Stimulated activated memory B cell treated with anti-CD40 and anti-IgM and Interleukin-4, amounts not matched to agents 10 μg/mL and 1 μg/mL and 100 μg/mL, for 72 hours (primary cell): ENCODE measurements around the gene SNCG.
A peak's percentile ranks its signal among the peaks of the same experiment; 100 is the strongest.

Experiments used
- ATAC-seq: fragments of 150-1000 bp; cut with Tn5 transposase; 2 replicates; pipeline ENCODE4 v1.10.0; 2021
- H3K27ac Mint-ChIP-seq: one replicate; pipeline ENCODE4 v1.8.0; 2022; ENCODE audit warnings: mild to moderate bottlenecking, mixed read lengths
- H3K27me3 Mint-ChIP-seq: one replicate; pipeline ENCODE4 v1.8.0; 2022; ENCODE audit warnings: mixed read lengths
- H3K36me3 Mint-ChIP-seq: one replicate; pipeline ENCODE4 v1.8.0; 2022; ENCODE audit warnings: mixed read lengths
- H3K4me1 Mint-ChIP-seq: one replicate; pipeline ENCODE4 v1.8.0; 2022; ENCODE audit warnings: mixed read lengths
- H3K4me3 Mint-ChIP-seq: one replicate; pipeline ENCODE4 v1.8.0; 2022; ENCODE audit warnings: mild to moderate bottlenecking, moderate library complexity, mixed read lengths
- H3K9me3 Mint-ChIP-seq: one replicate; pipeline ENCODE4 v1.8.0; 2022; ENCODE audit warnings: mixed read lengths

The SNCG gene

GRCh38 chr10:86962136-86962980 is 4.0 kb downstream of the SNCG start:
- peaks cover 33% of the 10 kb centered on the region for H3K4me1 Mint-ChIP-seq
- H3K27ac Mint-ChIP-seq, result no peak overlapping the region
- ATAC-seq, result no peak
- no peak overlapping the region for H3K4me3 Mint-ChIP-seq
- H3K9me3 Mint-ChIP-seq, result no peaks in the 10 kb centered on the region
- no peaks in the 10 kb centered on the region for H3K36me3 Mint-ChIP-seq
- H3K27me3 Mint-ChIP-seq, result peaks cover 4% of the 10 kb centered on the region

DNA sequence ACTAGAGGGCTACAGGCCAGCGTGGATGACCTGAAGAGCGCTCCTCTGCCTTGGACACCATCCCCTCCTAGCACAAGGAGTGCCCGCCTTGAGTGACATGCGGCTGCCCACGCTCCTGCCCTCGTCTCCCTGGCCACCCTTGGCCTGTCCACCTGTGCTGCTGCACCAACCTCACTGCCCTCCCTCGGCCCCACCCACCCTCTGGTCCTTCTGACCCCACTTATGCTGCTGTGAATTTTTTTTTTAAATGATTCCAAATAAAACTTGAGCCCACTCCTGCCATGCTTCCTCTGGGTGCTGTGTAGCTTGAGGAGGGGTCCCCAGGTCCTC is 4.5 kb downstream of the SNCG start:
- Mint-ChIP-seq H3K27ac (no peak overlapping the region), H3K36me3 (no peaks in the 10 kb centered on the region), H3K27me3 (no peaks in the 10 kb centered on the region), H3K4me3 (no peak overlapping the region), H3K4me1 (peaks cover 33% of the 10 kb centered on the region), H3K9me3 (no peaks in the 10 kb centered on the region)
- no peak for ATAC-seq

DNA sequence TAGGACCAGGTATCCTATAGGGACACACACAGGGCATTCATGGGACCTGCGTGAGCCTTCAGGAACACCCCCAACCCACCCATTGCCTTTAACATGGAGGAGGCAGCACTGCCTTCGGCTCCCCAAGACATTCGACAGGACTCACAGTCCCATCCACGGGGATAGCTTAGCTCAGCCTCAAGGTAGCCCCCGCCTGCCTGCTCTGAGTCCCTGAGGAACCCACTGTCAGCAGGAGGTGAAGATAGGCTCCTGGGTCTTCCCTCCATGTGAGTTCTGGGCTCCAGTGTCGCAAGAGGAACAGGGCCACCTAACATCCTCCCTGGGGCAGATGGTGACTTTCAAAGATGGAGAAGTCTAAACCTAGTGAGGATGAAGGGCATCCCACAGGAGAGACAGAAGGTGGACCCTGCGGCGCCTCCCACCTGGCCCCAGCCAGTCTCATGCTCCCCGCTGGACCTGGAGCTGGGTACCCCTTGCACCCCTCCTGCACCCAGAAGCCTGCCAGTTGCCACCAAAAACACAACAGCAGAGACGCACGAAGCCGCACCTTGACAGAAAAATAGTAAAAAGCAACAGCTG is 5.0 kb downstream of the SNCG start:
- no peaks in the 10 kb centered on the region for H3K36me3 Mint-ChIP-seq
- H3K4me1 Mint-ChIP-seq, result peaks cover 33% of the 10 kb centered on the region
- H3K4me3 Mint-ChIP-seq, result no peak overlapping the region
- no peak overlapping the region for H3K27ac Mint-ChIP-seq
- no peak for ATAC-seq
- H3K27me3 Mint-ChIP-seq, result no peaks in the 10 kb centered on the region
- H3K9me3 Mint-ChIP-seq, result no peaks in the 10 kb centered on the region

DNA sequence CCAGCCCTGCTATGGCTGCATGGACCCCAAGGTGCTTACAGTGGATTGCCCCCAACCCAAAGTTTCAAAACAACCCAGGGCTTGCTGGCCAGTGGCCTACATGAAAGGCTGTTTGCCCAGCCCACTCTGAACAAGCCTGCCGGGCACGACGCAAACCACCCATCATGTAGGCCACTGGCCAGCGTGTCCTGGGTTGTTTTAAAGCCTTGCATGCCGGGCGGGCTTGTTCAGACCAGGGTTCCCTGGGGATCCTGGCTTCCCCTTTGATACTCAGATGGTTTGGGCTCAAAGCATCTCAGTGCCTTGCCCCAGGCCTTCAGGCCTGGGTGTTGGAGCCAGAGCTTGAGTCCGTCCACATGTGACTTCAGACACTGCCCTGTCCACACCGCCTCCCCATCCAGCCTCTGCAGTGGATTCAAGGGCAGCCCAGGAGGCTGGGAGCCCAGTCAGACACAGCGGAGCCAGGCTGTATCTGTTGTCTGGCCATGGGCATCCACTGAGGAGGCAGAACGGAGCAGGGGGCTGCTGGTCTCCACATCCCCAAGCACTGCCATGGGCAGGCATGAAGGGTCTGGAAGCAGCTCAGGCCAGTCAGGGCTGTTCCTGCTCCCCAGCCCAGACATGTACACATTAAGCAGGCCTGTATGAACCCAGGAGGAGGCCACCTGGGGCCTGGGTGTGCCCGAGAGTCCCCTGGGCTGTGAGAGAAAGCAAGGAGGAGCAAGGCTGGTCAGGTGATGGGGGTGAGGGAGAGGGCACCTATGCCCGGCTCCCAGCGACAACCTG is 5.9 kb downstream of the SNCG start:
- Mint-ChIP-seq H3K27ac (no peak overlapping the region), H3K36me3 (no peaks in the 10 kb centered on the region), H3K9me3 (no peaks in the 10 kb centered on the region), H3K27me3 (no peaks in the 10 kb centered on the region), H3K4me1 (peaks cover 33% of the 10 kb centered on the region), H3K4me3 (no peak overlapping the region)
- no peak for ATAC-seq

- Mint-ChIP-seq H3K27me3 (no peaks in the 10 kb centered on the region), H3K27ac (no peak overlapping the region), H3K36me3 (no peaks in the 10 kb centered on the region), H3K4me3 (no peak overlapping the region), H3K4me1 (peaks cover 33% of the 10 kb centered on the region), H3K9me3 (no peaks in the 10 kb centered on the region)
- no peak for ATAC-seq
These were observed 6.4 kb downstream of the SNCG start for GRCh38 chr10:86964847-86965190.

DNA sequence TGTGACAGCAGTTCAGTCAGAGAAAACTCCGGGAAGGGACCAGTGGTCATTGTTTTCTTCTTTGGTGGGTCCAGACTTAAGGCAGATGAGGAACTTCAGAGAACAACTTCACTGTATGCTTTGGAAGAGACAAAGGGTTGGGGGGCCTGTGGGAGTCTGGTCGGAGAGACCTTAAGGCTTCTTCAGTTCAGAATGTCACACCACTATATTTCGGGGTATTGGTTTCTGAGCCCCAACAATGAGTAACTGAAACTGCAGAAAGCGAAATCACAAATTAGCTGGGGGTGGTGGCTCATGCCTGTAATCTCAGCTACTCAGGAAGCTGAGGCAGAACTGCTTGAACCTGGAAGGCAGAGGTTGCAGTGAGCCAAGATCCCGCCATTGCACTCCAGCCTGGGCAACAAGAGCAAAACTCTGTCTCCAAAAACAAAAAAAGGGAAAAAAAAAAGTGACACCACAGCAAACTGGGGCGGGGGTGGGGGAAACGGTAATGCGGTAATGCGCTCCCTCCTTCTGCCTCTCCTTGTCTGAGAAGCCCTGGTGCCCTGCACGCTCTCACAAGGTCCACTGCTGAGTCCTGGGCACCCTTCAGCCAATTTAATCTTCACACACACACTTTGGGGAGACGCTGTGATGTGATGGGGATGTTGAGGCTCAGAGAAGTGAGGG is 7.7 kb downstream of the SNCG start:
- Mint-ChIP-seq H3K27me3 (no peaks in the 10 kb centered on the region), H3K27ac (peak overlapping the region; percentile 79), H3K36me3 (no peaks in the 10 kb centered on the region), H3K4me1 (peaks cover 33% of the 10 kb centered on the region), H3K4me3 (peak overlapping the region; percentile 70), H3K9me3 (no peaks in the 10 kb centered on the region)
- peak; percentile 27 for ATAC-seq

- no peak for ATAC-seq
- H3K4me1 Mint-ChIP-seq, result peaks cover 40% of the 10 kb centered on the region
- H3K9me3 Mint-ChIP-seq, result no peaks in the 10 kb centered on the region
- no peaks in the 10 kb centered on the region for H3K36me3 Mint-ChIP-seq
- no peak overlapping the region for H3K4me3 Mint-ChIP-seq
- no peak overlapping the region for H3K27ac Mint-ChIP-seq
- no peaks in the 10 kb centered on the region for H3K27me3 Mint-ChIP-seq
These were observed 9.1 kb downstream of the SNCG start for GRCh38 chr10:86967481-86967941.

DNA sequence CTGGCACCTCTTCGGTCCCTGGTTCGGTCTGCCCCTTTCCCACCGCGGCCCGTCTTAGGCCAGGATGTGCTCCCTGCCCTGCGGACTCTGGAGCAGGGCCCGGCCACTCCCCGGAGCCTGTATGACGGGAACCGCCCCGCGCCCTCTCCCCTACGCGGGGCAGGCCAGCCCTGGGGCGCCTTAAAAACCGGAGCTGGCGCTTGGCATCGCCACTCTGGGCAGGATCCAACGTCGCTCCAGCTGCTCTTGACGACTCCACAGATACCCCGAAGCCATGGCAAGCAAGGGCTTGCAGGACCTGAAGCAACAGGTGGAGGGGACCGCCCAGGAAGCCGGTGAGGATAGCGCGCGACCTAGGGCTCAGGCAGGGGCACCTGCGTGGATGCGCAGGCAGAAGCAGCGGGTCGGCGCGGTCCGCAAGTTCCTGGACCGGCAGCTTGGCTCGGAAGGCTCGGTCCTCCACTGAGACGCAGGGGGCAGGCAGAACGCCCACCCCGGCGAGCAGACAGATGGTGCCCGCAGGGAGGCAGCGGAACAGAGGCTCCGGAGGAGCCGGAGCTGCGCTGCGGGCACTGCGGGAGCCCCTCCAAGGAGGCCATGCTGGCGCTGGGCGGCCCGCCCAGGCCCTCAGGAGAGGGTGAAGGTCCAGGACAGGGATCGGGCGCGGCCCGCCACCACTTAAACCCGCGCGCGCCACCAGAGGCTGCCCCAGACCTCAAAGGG is 10.0 kb downstream of the SNCG start, which contains the start of gene ADIRF:
Gene ADIRF (plus strand): TSS at position 212 of the 723 bp plus-strand sequence. CDS start 63 bp downstream, at position 275.
- H3K9me3 Mint-ChIP-seq, result no peaks in the 10 kb centered on the region
- no peaks in the 10 kb centered on the region for H3K27me3 Mint-ChIP-seq
- no peak for ATAC-seq
- H3K4me1 Mint-ChIP-seq, result peaks cover 40% of the 10 kb centered on the region
- H3K27ac Mint-ChIP-seq, result no peak within 1 kb of the TSS
- H3K36me3 Mint-ChIP-seq, result no peaks in the 10 kb centered on the region
- H3K4me3 Mint-ChIP-seq, result peak within 1 kb of the TSS; percentile 15

GRCh38 chr10:86968994-86969355 is 10.6 kb downstream of the SNCG start:
- Mint-ChIP-seq H3K27me3 (no peaks in the 10 kb centered on the region), H3K4me3 (peak overlapping the region; percentile 15), H3K27ac (no peak overlapping the region), H3K4me1 (peaks cover 40% of the 10 kb centered on the region), H3K9me3 (no peaks in the 10 kb centered on the region), H3K36me3 (no peaks in the 10 kb centered on the region)
- no peak for ATAC-seq

- Mint-ChIP-seq H3K9me3 (no peaks in the 10 kb centered on the region), H3K27me3 (no peaks in the 10 kb centered on the region), H3K27ac (no peak overlapping the region), H3K36me3 (no peaks in the 10 kb centered on the region), H3K4me1 (peaks cover 36% of the 10 kb centered on the region), H3K4me3 (no peak overlapping the region)
- ATAC-seq, result no peak
These were observed 11.1 kb downstream of the SNCG start for GRCh38 chr10:86969421-86970041.

GRCh38 chr10:86970162-86970981 is 12.0 kb downstream of the SNCG start:
- Mint-ChIP-seq H3K27ac (peak overlapping the region; percentile 83), H3K36me3 (no peaks in the 10 kb centered on the region)

DNA sequence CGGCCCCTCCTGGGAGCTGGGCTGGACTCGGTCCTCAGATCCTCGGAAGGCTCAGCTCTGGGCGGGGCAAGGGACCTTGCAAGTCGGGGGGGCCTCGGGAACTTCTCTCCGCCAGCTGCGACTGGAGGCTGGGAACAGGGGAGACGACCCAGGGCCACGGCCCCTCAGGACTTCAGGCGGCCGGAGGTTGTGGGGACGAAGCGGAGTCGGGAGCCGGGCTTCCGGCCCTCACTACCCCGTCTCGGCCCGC is 12.5 kb downstream of the SNCG start:
- no peak for ATAC-seq
- peaks cover 23% of the 10 kb centered on the region for H3K4me1 Mint-ChIP-seq
- peak overlapping the region; percentile 83 for H3K27ac Mint-ChIP-seq
- H3K27me3 Mint-ChIP-seq, result no peaks in the 10 kb centered on the region
- no peaks in the 10 kb centered on the region for H3K9me3 Mint-ChIP-seq
- no peaks in the 10 kb centered on the region for H3K36me3 Mint-ChIP-seq
- peak overlapping the region; percentile 83 for H3K4me3 Mint-ChIP-seq

More at GRCh38 chr10:86970162-86970981, 12.0 kb downstream of the SNCG start:
- H3K4me1 Mint-ChIP-seq, result peaks cover 28% of the 10 kb centered on the region
- ATAC-seq, result no peak
- peak overlapping the region; percentile 83 for H3K4me3 Mint-ChIP-seq
- no peaks in the 10 kb centered on the region for H3K9me3 Mint-ChIP-seq
- H3K27me3 Mint-ChIP-seq, result no peaks in the 10 kb centered on the region

GRCh38 chr10:86971232-86971991 is 13.0 kb downstream of the SNCG start:
- no peaks in the 10 kb centered on the region for H3K36me3 Mint-ChIP-seq
- H3K9me3 Mint-ChIP-seq, result no peaks in the 10 kb centered on the region
- no peaks in the 10 kb centered on the region for H3K27me3 Mint-ChIP-seq
- ATAC-seq, result peak; percentile 93
- peak overlapping the region; percentile 83 for H3K4me3 Mint-ChIP-seq
- H3K27ac Mint-ChIP-seq, result peak overlapping the region; percentile 83
- peaks cover 18% of the 10 kb centered on the region for H3K4me1 Mint-ChIP-seq
